ENCODE data around the gene PTPA. TPM values are rescaled to one million over a fixed set of nuclear protein-coding genes. Genes with fewer than 3 reads are reported as not detected.

Gene PTPA
- total and polyA plus RNA-seq, 2 experiments from 2014 or later = 60.8 to 113 TPM

DNA sequence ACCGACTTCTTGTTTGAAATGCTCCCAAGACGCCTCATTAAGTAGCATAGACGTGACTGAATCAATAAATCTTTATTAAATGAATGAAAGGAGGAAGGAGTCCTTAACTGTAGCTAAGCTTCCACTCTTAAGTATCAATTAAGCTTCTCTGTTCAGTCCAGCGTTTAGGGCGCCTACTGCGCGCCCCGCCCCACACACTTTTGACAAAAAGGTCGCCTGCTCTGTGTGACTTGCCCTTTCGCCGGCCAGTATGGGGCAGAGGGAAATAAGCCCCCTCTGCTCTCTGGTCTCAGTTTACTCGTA, 31.0 kb upstream of the PTPA start:
- Histone ChIP-seq H3K9me2 (ENCODE audit: insufficient read depth) (no peaks in the 10 kb centered on the region), H3K79me2 (ENCODE audit: insufficient read depth) (peaks cover 14% of the 10 kb centered on the region), H3K36me3 (ENCODE audit: low read depth) (no peaks in the 10 kb centered on the region), H4K20me1 (ENCODE audit: insufficient read depth) (no peaks in the 10 kb centered on the region), H3K4me1 (ENCODE audit: insufficient read depth) (0 out of 2 replicates have a peak, but pooled peaks cover 12% of the 10 kb centered on the region), H3F3A (ENCODE audit: insufficient read depth) (no peaks in the 10 kb centered on the region), H3K27ac (no peak overlapping the region), H3K27me3 (replicated peaks; ENCODE audit: insufficient read depth) (no peaks in the 10 kb centered on the region), H3K4me3 (peak overlapping the region; percentile 83), H2AFZ (peak overlapping the region; percentile 92), H3K9ac (peak overlapping the region; percentile 55), H3K9me3 (ENCODE audit: low read depth) (no peaks in the 10 kb centered on the region), H3K4me2 (ENCODE audit: unreplicated experiment) (peak overlapping the region; percentile 90)
- in situ Hi-C loops (cut with MboI) = no loop called here
- no peak for TF ChIP-seq EZH2 (IDR thresholded peaks at IDR 0.05; ENCODE audit: insufficient read depth, poor library complexity, severe bottlenecking)
- no peak for TF ChIP-seq EZH2phosphoT487 (IDR thresholded peaks at IDR 0.05; ENCODE audit: insufficient read depth, low read depth)
- no peak for DNase-seq
- 3 to 5% methylated on average over 12 of the region's 12 CpGs for WGBS, 2 experiments (ENCODE audit: low coverage in 1 of 2, low lambda C conversion rate in 2 of 2, missing lambda C conversion rate in 2 of 2)

DNA sequence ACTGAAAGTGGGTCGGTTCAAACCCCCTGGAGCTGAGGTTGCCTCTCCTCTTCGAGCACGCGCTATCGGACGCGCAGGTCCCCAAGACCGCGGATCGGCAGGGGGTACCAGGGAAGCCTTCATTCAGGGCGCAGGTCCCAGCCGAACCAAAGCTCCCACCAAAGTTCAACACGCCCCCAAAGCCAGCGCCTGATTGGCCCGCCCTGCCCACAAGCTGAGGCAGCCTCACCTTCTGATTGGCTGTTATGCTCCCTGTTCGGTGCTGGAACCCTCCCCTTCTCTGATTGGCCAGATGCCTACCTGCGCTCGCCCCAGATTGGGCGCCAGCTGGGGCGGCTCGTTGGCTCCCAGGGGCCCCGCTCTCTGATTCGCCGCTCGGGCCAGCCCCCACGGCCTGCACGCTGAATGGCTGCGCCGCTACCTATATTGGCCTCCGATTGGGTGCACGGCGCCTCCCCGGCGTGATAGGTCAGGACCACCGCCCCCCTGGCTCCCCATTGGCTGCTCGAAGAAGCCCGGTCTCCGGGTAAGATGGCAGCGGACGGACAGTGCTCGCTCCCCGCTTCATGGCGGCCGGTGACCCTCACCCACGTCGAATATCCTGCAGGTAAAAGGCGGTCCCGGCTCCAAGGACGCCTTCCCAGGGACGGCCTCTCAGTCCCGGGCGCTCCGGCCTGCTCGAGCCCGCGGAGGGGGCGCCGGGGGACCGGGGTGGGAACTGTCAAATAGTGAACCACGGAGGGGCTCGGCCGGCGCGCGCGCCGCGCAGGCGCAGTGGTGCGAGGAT, 30.4 kb upstream of the PTPA start, which contains the start of gene DOLPP1:
Gene DOLPP1 (plus strand): TSS at position 511 of the 787 bp plus-strand sequence. CDS start 21 bp downstream, at position 532.
- Histone ChIP-seq H3K27ac (peak within 1 kb of the TSS; percentile 37), H3K4me3 (peak within 1 kb of the TSS; percentile 83), H3K9me2 (ENCODE audit: insufficient read depth) (no peaks in the 10 kb centered on the region), H3F3A (ENCODE audit: insufficient read depth) (no peaks in the 10 kb centered on the region), H3K9me3 (ENCODE audit: low read depth) (no peaks in the 10 kb centered on the region), H3K36me3 (ENCODE audit: low read depth) (no peaks in the 10 kb centered on the region), H3K9ac (peak within 1 kb of the TSS; percentile 83), H3K27me3 (replicated peaks; ENCODE audit: insufficient read depth) (no peaks in the 10 kb centered on the region), H3K79me2 (ENCODE audit: insufficient read depth) (peaks cover 14% of the 10 kb centered on the region), H2AFZ (peak within 1 kb of the TSS; percentile 92), H4K20me1 (ENCODE audit: insufficient read depth) (no peaks in the 10 kb centered on the region), H3K4me1 (ENCODE audit: insufficient read depth) (0 out of 2 replicates have a peak, but pooled peaks cover 12% of the 10 kb centered on the region), H3K4me2 (ENCODE audit: unreplicated experiment) (peak within 1 kb of the TSS; percentile 98)
- peak; percentile 100 for DNase-seq
- in situ Hi-C loops (cut with MboI) = no loop called here
- 1% methylated on average over 58 to 69 of the region's 70 CpGs for WGBS, 2 experiments (ENCODE audit: low coverage in 1 of 2, low lambda C conversion rate in 2 of 2, missing lambda C conversion rate in 2 of 2)
- TF ChIP-seq EZH2 (IDR thresholded peaks at IDR 0.05; ENCODE audit: insufficient read depth, poor library complexity, severe bottlenecking) (no peak), EZH2phosphoT487 (IDR thresholded peaks at IDR 0.05; ENCODE audit: insufficient read depth, low read depth) (no peak)

DNA sequence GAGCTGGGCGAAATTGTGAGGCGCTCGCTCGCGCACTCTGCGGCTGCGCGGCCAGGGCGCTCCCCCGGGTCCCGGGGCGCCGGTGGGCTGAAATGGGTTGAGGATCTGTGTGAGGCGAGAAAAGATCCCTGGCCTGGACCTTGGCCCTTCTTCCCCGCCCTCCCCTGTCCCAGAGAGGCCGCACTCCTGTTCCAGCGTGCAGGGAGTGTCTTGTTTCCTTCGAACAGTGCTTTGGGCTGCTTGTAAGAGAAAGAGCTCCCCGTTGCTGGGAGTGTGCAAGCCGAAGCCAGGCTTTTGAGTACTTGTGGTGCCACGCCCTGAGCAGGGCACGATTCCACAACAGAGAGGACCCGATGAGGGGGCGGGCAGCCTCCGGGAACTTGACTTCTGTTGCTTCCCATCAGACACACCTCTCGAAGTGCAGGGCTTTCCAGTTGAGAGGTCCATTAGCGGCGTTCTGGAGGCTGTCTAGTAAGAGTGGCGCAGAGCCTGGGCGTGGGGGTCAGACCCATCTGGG, 29.8 kb upstream of the PTPA start:
- DNase-seq = peak; percentile 55
- no peaks in the 10 kb centered on the region for H3K36me3 ChIP-seq (ENCODE audit: low read depth)
- H3K9ac ChIP-seq = peak overlapping the region; percentile 83
- H3K4me2 ChIP-seq (ENCODE audit: unreplicated experiment) = peak overlapping the region; percentile 98
- 1 to 5% methylated on average over 29 to 30 of the region's 30 CpGs for WGBS, 2 experiments (ENCODE audit: low coverage in 1 of 2, low lambda C conversion rate in 2 of 2, missing lambda C conversion rate in 2 of 2)
- TF ChIP-seq EZH2 (IDR thresholded peaks at IDR 0.05; ENCODE audit: insufficient read depth, poor library complexity, severe bottlenecking) = no peak
- no peak for TF ChIP-seq EZH2phosphoT487 (IDR thresholded peaks at IDR 0.05; ENCODE audit: insufficient read depth, low read depth)
- no peaks in the 10 kb centered on the region for H4K20me1 ChIP-seq (ENCODE audit: insufficient read depth)
- H3F3A ChIP-seq (ENCODE audit: insufficient read depth) = no peaks in the 10 kb centered on the region
- in situ Hi-C loops (cut with MboI) = no loop called here
- peak overlapping the region; percentile 37 for H3K27ac ChIP-seq
- peak overlapping the region; percentile 84 for H2AFZ ChIP-seq
- no peaks in the 10 kb centered on the region for H3K27me3 ChIP-seq (replicated peaks; ENCODE audit: insufficient read depth)
- H3K9me2 ChIP-seq (ENCODE audit: insufficient read depth) = no peaks in the 10 kb centered on the region
- H3K4me3 ChIP-seq = peak overlapping the region; percentile 83
- 0 out of 2 replicates have a peak, but pooled peaks cover 12% of the 10 kb centered on the region for H3K4me1 ChIP-seq (ENCODE audit: insufficient read depth)
- H3K79me2 ChIP-seq (ENCODE audit: insufficient read depth) = peaks cover 14% of the 10 kb centered on the region
- no peaks in the 10 kb centered on the region for H3K9me3 ChIP-seq (ENCODE audit: low read depth)

DNA sequence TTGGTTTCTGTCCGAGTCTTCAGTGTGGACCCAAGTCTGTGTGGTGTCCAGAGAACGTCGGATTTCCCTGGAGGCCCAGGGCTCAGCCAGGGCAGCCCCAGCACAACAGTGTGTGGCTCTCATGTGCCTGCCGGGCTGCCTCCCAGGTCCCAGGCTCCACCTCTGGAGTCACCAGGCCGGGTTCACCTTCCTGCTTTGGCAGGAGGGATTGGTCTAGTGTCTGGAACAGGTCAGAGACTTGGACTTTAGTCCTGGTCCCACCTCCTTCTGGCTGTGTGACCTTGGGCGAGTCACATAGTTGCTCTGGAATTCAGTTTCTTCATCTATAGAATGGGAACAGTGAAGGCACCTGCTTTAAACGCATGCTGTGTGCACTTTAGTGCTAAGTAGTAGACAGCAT, 27.1 kb upstream of the PTPA start:
- H3F3A ChIP-seq (ENCODE audit: insufficient read depth) = no peaks in the 10 kb centered on the region
- H2AFZ ChIP-seq = no peak overlapping the region
- in situ Hi-C loops (cut with MboI) = no loop called here
- H3K27ac ChIP-seq = no peak overlapping the region
- H3K27me3 ChIP-seq (replicated peaks; ENCODE audit: insufficient read depth) = no peaks in the 10 kb centered on the region
- H3K4me3 ChIP-seq = no peak overlapping the region
- no peaks in the 10 kb centered on the region for H3K36me3 ChIP-seq (ENCODE audit: low read depth)
- no peak overlapping the region for H3K9ac ChIP-seq
- no peaks in the 10 kb centered on the region for H3K9me3 ChIP-seq (ENCODE audit: low read depth)
- DNase-seq = no peak
- no peak for TF ChIP-seq EZH2 (IDR thresholded peaks at IDR 0.05; ENCODE audit: insufficient read depth, poor library complexity, severe bottlenecking)
- no peak for TF ChIP-seq EZH2phosphoT487 (IDR thresholded peaks at IDR 0.05; ENCODE audit: insufficient read depth, low read depth)
- peaks cover 14% of the 10 kb centered on the region for H3K79me2 ChIP-seq (ENCODE audit: insufficient read depth)
- WGBS, 2 experiments (ENCODE audit: low coverage in 1 of 2, low lambda C conversion rate in 2 of 2, missing lambda C conversion rate in 2 of 2) = 88 to 92% methylated on average over 7 of the region's 7 CpGs
- no peaks in the 10 kb centered on the region for H3K9me2 ChIP-seq (ENCODE audit: insufficient read depth)
- H3K4me2 ChIP-seq (ENCODE audit: unreplicated experiment) = no peak overlapping the region
- H4K20me1 ChIP-seq (ENCODE audit: insufficient read depth) = no peaks in the 10 kb centered on the region
- H3K4me1 ChIP-seq (ENCODE audit: insufficient read depth) = 0 out of 2 replicates have a peak, but pooled peaks cover 12% of the 10 kb centered on the region

Data from GM23248 (cell line).